ENCODE results near the gene LYST.
"Not testable (repeated sequence)": the region's sequence is repeated elsewhere in the genome, so short reads cannot be mapped to it uniquely, and the experiment has no call there.

The LYST gene

GRCh38 chr1:235625340-235625739, 241.4 kb downstream of the LYST start:
- no peak for FAIRE-seq

- FAIRE-seq, result no peak
These were observed 241.9 kb downstream of the LYST start for GRCh38 chr1:235624721-235625333.

GRCh38 chr1:235622936-235623779, 243.5 kb downstream of the LYST start:
- no peak for FAIRE-seq

GRCh38 chr1:235619149-235619548, 247.6 kb downstream of the LYST start:
- FAIRE-seq, result not testable (repeated sequence)

- FAIRE-seq, result no peak
These were observed 248.9 kb downstream of the LYST start for GRCh38 chr1:235617808-235618207.

GRCh38 chr1:235617140-235617539, 249.6 kb downstream of the LYST start:
- no peak for FAIRE-seq

- no peak for FAIRE-seq
These were observed 252.2 kb downstream of the LYST start for GRCh38 chr1:235614442-235614954.

GRCh38 chr1:235613602-235614001, 253.1 kb downstream of the LYST start:
- FAIRE-seq, result no peak

- FAIRE-seq, result no peak
These were observed 253.9 kb downstream of the LYST start for GRCh38 chr1:235612761-235613160.

Measured in colon (tissue), 2 donors.